Activated CD4-positive, alpha-beta T cell treated with anti-CD3 and anti-CD28 coated beads for 36 hours (primary cell): ENCODE results near the gene RPL31. TPM values are rescaled to one million over a fixed set of nuclear protein-coding genes. Genes with fewer than 3 reads are reported as not detected.

Source experiments
- ATAC-seq: fragments of 200-7000 bp; cut with Tn5 transposase; one replicate; pipeline ENCODE4 v1.10.0; 2021; ENCODE audit warnings: mild to moderate bottlenecking, moderate library complexity
- CTCF ChIA-PET: fragments of 350-600 bp; sonication (Branson Sonifier 250); formaldehyde crosslinking; loops from one replicate; lab custom pipeline; 2021; ENCODE audit warnings: antibody characterized with exemption; lab: Charles Lee
- POLR2A ChIA-PET: fragments of 350-600 bp; sonication (Branson Sonifier 250); formaldehyde crosslinking; loops from one replicate; lab custom pipeline; 2021; ENCODE audit warnings: antibody characterized with exemption, inconsistent platforms; lab: Charles Lee
- DNase-seq: peaks from one replicate; pipeline ENCODE4 v3.0.0-alpha.2; 2020
- H3K27ac Mint-ChIP-seq: one replicate; pipeline ENCODE4 v1.8.0; 2021; ENCODE audit warnings: mixed read lengths
- H3K27me3 Mint-ChIP-seq: one replicate; pipeline ENCODE4 v1.8.0; 2021; ENCODE audit warnings: mixed read lengths
- H3K36me3 Mint-ChIP-seq: one replicate; pipeline ENCODE4 v1.8.0; 2021; ENCODE audit warnings: low read depth, mixed read lengths
- H3K4me1 Mint-ChIP-seq: one replicate; pipeline ENCODE4 v1.8.0; 2021; ENCODE audit warnings: mixed read lengths
- H3K4me3 Mint-ChIP-seq: one replicate; pipeline ENCODE4 v1.8.0; 2021; ENCODE audit warnings: mild to moderate bottlenecking, moderate library complexity, mixed read lengths
- H3K9me3 Mint-ChIP-seq: one replicate; pipeline ENCODE4 v1.8.0; 2021; ENCODE audit warnings: low read depth, mixed read lengths
- intact Hi-C, 2 experiments: fragments of 100-400 bp; cut with DNase I in 1 of 2; cut with micrococcal nuclease in 1 of 2; formaldehyde crosslinking; loops; one replicate each; pipeline versions ENCODE4 v1.14.2 to v1.15.1; 2022 to 2024; cut with DNase I, micrococcal nuclease
- total RNA-seq, 2 experiments: library from RNA; stranded (reverse); gene quantifications; one replicate each; pipeline ENCODE4 v1.2.3, GENCODE V29; 2021

Gene RPL31
- total RNA-seq, 2 experiments from 2014 or later = 889 to 1,817 TPM

DNA sequence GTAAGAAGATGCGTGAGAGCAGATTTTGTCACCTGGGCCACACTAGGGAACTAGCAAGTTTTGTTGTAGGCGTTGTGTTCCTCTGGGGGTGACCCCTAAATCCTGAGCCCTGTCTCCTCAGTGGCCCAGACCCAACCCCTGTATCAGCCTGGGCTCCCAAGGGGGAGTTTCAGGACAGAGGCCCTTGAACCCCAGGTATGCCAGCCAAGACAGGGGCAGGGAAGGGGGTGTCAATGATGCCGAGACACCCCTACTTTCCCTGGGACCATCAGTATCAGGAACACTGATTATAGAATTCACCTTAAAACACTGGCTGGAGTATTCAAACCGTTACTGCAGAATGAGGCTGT lies 39.1 kb upstream of the RPL31 start:
- ChIA-PET CTCF (no interaction called here), POLR2A (no interaction called here)
- peaks cover 6% of the 10 kb centered on the region for H3K4me1 Mint-ChIP-seq
- H3K36me3 Mint-ChIP-seq = no peaks in the 10 kb centered on the region
- no peak overlapping the region for H3K27ac Mint-ChIP-seq
- no peaks in the 10 kb centered on the region for H3K27me3 Mint-ChIP-seq
- intact Hi-C loops = no loop called here
- no peaks in the 10 kb centered on the region for H3K9me3 Mint-ChIP-seq
- DNase-seq = no peak
- ATAC-seq = no peak
- H3K4me3 Mint-ChIP-seq = no peak overlapping the region

DNA sequence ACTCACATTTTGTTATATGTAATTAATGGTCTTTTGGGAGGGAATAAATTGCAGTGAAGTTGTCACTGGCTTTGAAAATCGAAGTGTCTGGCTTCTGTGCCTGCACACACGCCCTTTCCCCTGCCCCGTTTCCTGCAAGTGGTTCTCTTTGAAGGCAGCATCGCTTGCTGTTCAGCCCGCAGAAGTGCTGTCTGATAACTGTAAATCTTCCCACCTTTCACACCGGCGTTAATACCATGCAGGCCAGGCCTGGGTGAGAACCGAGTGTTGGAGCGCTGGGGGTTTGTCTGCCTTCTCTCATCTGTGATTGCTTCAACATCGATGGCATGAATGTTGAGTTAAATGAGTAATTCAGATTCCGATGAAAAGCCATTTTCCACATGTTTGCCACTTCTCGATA lies 37.9 kb upstream of the RPL31 start:
- no peaks in the 10 kb centered on the region for H3K36me3 Mint-ChIP-seq
- DNase-seq = no peak
- H3K4me3 Mint-ChIP-seq = no peak overlapping the region
- ChIA-PET POLR2A (interaction anchor here (0.7 kb wide), 1 partner anchor 63 kb away, joined by 11 read pairs; no protein-coding TSS in a partner anchor), CTCF (interaction anchor here (0.5 to 1.1 kb wide), 3 partner anchors 18 to 1262 kb away, joined by 3 to 5 read pairs (median 3); no protein-coding TSS in a partner anchor)
- no peaks in the 10 kb centered on the region for H3K9me3 Mint-ChIP-seq
- ATAC-seq = no peak
- peaks cover 6% of the 10 kb centered on the region for H3K4me1 Mint-ChIP-seq
- no peaks in the 10 kb centered on the region for H3K27me3 Mint-ChIP-seq
- intact Hi-C loops = no loop called here
- H3K27ac Mint-ChIP-seq = no peak overlapping the region

DNA sequence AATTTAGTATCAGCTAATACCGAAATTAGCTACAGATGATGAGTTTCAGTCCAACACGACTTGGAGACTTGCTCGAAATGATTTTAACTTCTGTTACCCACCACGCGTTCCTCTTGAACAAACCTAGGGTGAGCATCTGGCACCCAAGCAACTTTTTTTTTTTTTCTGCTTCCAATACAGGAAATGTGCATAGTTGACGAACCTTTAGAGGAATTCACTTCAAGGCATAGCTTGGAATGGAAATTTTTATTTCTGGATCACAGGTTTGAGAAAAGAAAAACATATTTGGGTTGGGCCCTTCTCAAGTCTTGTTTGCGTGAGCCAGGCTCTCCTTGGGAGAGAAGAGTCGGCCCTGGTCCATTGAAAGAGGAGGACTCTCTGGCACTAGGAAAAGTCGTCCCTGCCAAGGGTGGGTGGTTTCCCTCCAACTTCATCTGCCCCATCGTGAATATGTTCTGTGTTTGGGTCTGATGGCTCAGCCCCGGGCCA lies 37.4 kb upstream of the RPL31 start:
- H3K27me3 Mint-ChIP-seq = no peaks in the 10 kb centered on the region
- no peak overlapping the region for H3K4me3 Mint-ChIP-seq
- ChIA-PET POLR2A (interaction anchor here (0.7 kb wide), 1 partner anchor 63 kb away, joined by 11 read pairs; no protein-coding TSS in a partner anchor), CTCF (interaction anchor here (0.5 to 1.1 kb wide), 3 partner anchors 19 to 1263 kb away, joined by 3 to 5 read pairs (median 3); no protein-coding TSS in a partner anchor)
- H3K36me3 Mint-ChIP-seq = no peaks in the 10 kb centered on the region
- no peak overlapping the region for H3K27ac Mint-ChIP-seq
- DNase-seq = no peak
- intact Hi-C loops = no loop called here
- no peak for ATAC-seq
- H3K9me3 Mint-ChIP-seq = no peaks in the 10 kb centered on the region
- peaks cover 6% of the 10 kb centered on the region for H3K4me1 Mint-ChIP-seq

DNA sequence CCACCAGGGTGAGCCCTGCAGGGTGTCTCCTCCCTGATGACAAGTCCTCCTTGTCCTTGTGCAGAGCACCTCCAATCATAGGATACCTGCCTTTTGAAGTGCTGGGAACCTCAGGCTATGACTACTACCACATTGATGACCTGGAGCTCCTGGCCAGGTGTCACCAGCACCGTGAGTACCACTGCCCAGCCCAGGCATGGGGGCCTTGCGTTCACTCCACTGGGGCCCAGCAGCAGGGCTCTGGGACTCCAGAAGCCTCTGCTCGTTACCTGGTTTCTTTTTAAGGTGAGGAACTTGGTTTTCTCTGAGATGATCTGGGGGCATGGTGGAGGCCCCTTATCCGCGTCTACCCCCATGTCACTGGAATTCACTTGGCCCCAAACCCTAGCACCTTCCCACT lies 36.5 kb upstream of the RPL31 start:
- peaks cover 6% of the 10 kb centered on the region for H3K4me1 Mint-ChIP-seq
- H3K36me3 Mint-ChIP-seq = no peaks in the 10 kb centered on the region
- CTCF ChIA-PET = interaction anchor here (1.0 kb wide), 1 partner anchor 11 kb away, joined by 4 read pairs; no protein-coding TSS in a partner anchor
- no peaks in the 10 kb centered on the region for H3K9me3 Mint-ChIP-seq
- no peak overlapping the region for H3K27ac Mint-ChIP-seq
- POLR2A ChIA-PET = no interaction called here
- ATAC-seq = no peak
- DNase-seq = no peak
- no peaks in the 10 kb centered on the region for H3K27me3 Mint-ChIP-seq
- intact Hi-C loops = no loop called here
- no peak overlapping the region for H3K4me3 Mint-ChIP-seq

DNA sequence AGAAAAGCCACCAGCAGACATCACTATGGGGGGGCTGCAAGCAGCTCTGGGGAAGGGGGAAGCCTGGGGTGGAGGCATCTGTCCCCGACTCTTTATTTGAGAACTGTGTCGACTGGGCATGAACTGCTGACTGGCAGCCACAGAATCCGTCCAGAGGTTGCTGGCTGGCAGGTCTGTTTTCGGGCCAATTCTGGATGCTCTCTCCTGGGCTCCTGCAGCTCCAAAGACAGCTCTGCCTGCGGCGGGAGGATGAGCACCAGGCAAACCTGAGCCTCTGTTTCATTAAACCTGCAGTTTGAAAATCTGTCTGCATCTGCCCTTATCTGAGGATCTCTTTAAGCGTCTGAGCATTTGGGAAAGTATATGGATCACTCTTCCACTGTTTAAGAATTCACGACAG lies 34.4 kb upstream of the RPL31 start:
- Mint-ChIP-seq H3K27me3 (no peaks in the 10 kb centered on the region), H3K4me1 (peaks cover 6% of the 10 kb centered on the region), H3K36me3 (peaks cover 2% of the 10 kb centered on the region), H3K4me3 (no peak overlapping the region), H3K9me3 (no peaks in the 10 kb centered on the region), H3K27ac (no peak overlapping the region)
- DNase-seq = no peak
- ATAC-seq = no peak
- POLR2A ChIA-PET = no interaction called here
- intact Hi-C loops = no loop called here
- CTCF ChIA-PET = no interaction called here

DNA sequence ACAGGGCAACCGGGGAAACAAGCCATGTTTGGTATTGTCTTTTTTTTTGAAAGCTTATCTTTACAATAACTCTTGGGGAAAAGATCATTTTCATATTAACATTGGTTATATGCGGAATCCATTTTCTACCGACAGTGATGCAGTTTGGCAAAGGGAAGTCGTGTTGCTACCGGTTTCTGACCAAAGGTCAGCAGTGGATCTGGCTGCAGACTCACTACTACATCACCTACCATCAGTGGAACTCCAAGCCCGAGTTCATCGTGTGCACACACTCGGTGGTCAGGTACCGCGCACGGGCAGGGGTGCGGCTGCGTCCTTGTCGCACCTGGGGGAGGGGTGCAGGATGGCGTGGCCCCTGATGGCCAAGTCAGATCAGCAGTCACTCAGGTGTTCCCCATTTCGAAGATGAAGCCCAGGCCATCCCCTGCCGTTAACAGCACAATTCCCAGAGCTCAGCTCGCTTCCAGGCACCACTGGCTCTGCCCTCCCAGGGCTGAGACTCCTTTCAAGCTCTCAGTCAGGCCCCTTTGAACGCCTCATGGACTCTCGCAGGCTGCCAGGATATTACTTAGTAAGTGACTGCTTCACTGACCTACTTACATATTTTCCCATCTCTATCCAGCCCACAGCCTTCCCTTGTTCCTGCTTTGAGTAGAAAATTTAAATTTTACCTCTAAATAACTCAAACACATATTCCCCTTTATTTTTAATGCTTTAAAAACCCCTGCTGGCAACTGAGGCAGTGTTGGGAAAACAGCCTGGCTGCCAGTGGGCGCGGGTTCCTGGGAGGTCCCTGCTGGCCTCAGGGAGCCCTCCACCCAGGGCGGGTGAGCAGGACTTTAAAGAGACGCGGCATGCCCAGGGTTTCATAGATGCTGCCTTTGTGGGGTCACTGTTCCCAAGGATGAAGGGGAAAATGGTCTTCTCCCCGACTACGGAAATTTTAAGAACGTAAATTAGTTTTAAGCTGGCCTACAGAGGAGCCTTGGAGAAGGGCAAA lies 33.6 kb upstream of the RPL31 start:
- peaks cover 2% of the 10 kb centered on the region for H3K36me3 Mint-ChIP-seq
- ChIA-PET POLR2A (no interaction called here), CTCF (no interaction called here)
- H3K4me1 Mint-ChIP-seq = peaks cover 6% of the 10 kb centered on the region
- no peaks in the 10 kb centered on the region for H3K27me3 Mint-ChIP-seq
- DNase-seq (no peak), ATAC-seq (no peak)
- no peak overlapping the region for H3K4me3 Mint-ChIP-seq
- intact Hi-C loops = no loop called here
- no peaks in the 10 kb centered on the region for H3K9me3 Mint-ChIP-seq
- H3K27ac Mint-ChIP-seq = no peak overlapping the region

DNA sequence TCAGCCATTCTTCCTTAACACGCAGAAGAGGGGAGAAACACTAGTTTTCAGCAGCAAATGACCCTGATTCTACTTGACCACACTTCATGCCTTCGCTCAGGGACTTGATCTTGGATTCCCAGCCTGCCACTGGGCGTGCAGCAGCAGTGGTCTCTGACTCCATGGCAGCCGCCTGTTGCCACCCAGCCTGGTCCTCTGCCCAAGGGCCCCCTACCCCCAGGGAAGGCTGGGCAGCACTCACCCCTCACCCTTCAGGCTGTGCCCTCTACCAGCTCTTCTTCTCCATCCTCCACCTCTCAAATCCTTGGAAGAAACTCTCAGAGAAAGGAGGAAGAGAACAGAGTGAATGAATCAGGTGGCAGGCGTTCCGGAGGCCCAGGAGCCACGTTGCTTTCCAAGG lies 32.1 kb upstream of the RPL31 start:
- ChIA-PET POLR2A (no interaction called here), CTCF (no interaction called here)
- Mint-ChIP-seq H3K27ac (no peak overlapping the region), H3K27me3 (no peaks in the 10 kb centered on the region), H3K4me1 (no peaks in the 10 kb centered on the region), H3K9me3 (no peaks in the 10 kb centered on the region), H3K36me3 (peaks cover 2% of the 10 kb centered on the region), H3K4me3 (no peak overlapping the region)
- intact Hi-C loops = no loop called here
- no peak for DNase-seq
- ATAC-seq = no peak

DNA sequence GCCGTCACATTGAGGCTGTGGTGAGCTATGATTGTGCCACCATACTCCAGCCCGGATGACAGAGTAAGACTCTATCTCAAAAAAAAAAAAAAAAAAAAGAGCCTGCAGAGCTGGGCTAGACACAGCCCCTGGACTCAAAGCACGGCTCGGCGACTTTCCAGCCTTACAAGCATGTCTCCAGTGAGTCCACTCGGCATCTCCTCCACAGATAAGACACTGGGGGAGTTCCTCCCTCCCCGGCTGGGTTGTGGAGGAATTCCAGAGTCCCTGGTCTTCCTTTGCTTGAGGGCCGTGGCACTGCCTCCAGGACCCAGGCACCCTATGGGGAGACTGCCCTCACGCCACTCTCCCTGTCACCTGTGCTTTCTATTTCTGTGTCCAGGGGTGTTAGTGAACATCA lies 30.9 kb upstream of the RPL31 start:
- no peak for ATAC-seq
- POLR2A ChIA-PET = no interaction called here
- DNase-seq = no peak
- intact Hi-C loops = no loop called here
- H3K27me3 Mint-ChIP-seq = no peaks in the 10 kb centered on the region
- no peak overlapping the region for H3K4me3 Mint-ChIP-seq
- CTCF ChIA-PET = interaction anchor here (0.7 kb wide), 1 partner anchor 361 kb away, joined by 3 read pairs; no protein-coding TSS in a partner anchor
- H3K4me1 Mint-ChIP-seq = no peaks in the 10 kb centered on the region
- H3K9me3 Mint-ChIP-seq = no peaks in the 10 kb centered on the region
- peaks cover 2% of the 10 kb centered on the region for H3K36me3 Mint-ChIP-seq
- H3K27ac Mint-ChIP-seq = no peak overlapping the region

DNA sequence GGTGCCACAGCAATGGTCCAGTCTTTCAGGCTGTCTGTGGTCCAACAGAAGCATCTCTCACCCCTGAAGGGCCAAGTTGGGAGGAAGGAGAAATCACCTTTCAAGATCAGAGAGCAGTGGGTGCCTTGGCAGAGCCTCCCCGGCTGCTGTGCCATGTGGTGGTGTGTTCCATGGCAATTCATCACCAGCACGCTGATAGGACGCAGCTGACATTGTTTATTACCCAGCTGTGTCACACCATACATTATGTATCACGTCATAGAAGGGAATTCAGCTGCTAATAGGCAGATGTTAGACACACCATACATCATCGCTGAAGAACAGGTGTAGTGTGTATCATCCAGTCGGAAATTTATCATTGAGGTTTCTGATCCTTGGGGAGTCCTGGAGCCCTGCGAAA lies 29.6 kb upstream of the RPL31 start:
- POLR2A ChIA-PET = no interaction called here

DNA sequence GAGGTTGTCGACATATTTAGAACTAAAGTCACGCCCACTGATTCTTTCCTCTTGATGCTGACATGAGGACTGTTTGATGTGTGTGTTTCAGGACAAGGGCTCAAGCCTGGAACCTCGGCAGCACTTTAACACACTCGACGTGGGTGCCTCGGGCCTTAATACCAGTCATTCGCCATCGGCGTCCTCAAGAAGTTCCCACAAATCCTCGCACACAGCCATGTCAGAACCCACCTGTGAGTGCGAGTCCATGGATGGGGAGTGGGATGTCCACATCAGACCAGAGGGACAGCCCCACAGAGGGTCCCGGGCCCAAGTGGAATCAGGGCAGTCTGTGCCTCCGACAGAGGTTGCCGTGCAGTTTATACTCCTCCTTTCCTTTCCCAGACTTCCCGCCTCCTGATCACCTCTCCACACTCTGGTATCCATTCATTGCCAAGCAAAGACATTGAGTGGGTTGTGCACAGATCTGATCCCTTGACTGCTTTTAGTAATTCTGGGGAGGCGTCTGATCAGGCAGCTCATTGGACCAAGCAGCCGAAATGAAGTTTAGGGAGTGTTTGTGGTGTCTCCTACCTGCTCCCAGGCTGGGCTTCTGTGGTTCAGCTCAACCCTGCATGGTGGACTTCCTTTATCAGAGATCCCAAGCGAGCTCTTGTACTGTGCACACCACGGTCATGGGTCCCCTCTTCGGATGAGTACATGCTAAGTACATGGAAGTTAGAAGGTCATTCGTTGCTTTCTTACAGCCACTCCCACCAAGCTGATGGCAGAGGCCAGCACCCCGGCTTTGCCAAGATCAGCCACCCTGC lies 27.2 kb upstream of the RPL31 start:
- ATAC-seq (no peak), DNase-seq (no peak)
- Mint-ChIP-seq H3K27me3 (no peaks in the 10 kb centered on the region), H3K27ac (no peak overlapping the region), H3K36me3 (peaks cover 2% of the 10 kb centered on the region), H3K9me3 (no peaks in the 10 kb centered on the region), H3K4me3 (no peak overlapping the region), H3K4me1 (no peaks in the 10 kb centered on the region)
- POLR2A ChIA-PET = no interaction called here
- intact Hi-C loops = no loop called here
- CTCF ChIA-PET = no interaction called here

More for the DNA sequence above, 29.6 kb upstream of the RPL31 start:
- no peaks in the 10 kb centered on the region for H3K9me3 Mint-ChIP-seq
- intact Hi-C loops = no loop called here
- H3K27me3 Mint-ChIP-seq = no peaks in the 10 kb centered on the region
- no peaks in the 10 kb centered on the region for H3K4me1 Mint-ChIP-seq
- no peak overlapping the region for H3K27ac Mint-ChIP-seq
- H3K36me3 Mint-ChIP-seq = peaks cover 2% of the 10 kb centered on the region
- no peak overlapping the region for H3K4me3 Mint-ChIP-seq
- CTCF ChIA-PET = interaction anchor here (0.5 kb wide), 1 partner anchor 216 kb away, joined by 3 read pairs; no protein-coding TSS in a partner anchor
- ATAC-seq = no peak
- DNase-seq = no peak

DNA sequence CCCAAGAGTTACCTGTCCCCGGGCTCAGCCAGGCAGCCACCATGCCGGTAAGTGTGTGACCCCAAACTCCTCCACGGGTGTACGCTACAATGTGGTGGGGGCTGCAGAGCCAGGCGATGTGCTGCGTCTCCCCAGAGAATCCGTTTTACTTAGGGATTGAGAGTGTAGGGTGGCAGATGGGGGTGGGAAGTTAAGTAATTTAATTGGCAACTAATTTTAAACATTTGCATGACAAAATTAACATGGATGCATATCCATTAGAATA lies 26.6 kb upstream of the RPL31 start:
- H3K4me3 Mint-ChIP-seq = no peak overlapping the region
- H3K4me1 Mint-ChIP-seq = no peaks in the 10 kb centered on the region
- no peaks in the 10 kb centered on the region for H3K9me3 Mint-ChIP-seq
- no peak for DNase-seq
- intact Hi-C loops = no loop called here
- no peaks in the 10 kb centered on the region for H3K27me3 Mint-ChIP-seq
- ChIA-PET POLR2A (no interaction called here), CTCF (no interaction called here)
- H3K36me3 Mint-ChIP-seq = peaks cover 2% of the 10 kb centered on the region
- no peak overlapping the region for H3K27ac Mint-ChIP-seq
- ATAC-seq = no peak
